Measurements from ENCODE around the gene SMYD3. TPM values are rescaled to one million over a fixed set of nuclear protein-coding genes. Genes with fewer than 3 reads are reported as not detected.

SMYD3 gene
- total and polyA plus RNA-seq, 5 donors from 2014 or later, result 17.7 to 36.6 (median 28.9) TPM

GRCh38 chr1:246293366-246294121 is 213.5 kb downstream of the SMYD3 start:
- Mint-ChIP-seq H3K36me3 (peaks cover 30% of the 10 kb centered on the region), H3K27ac (no peak overlapping the region), H3K4me3 (no peak overlapping the region), H3K9me3 (peaks cover 0 to 1% (median 0%) of the 10 kb centered on the region in 7 donors), H3K27me3 (no peaks in the 10 kb centered on the region), H3K4me1 (peaks cover 0 to 15% (median 4%) of the 10 kb centered on the region in 4 donors)
- ATAC-seq (ENCODE audit: low read depth in 2 of 2) (no peak), DNase-seq (no peak)
- Histone ChIP-seq H3K27ac (ENCODE audit: insufficient read depth, low read length, poor library complexity, severe bottlenecking) (no peak overlapping the region), H3K4me3 (ENCODE audit: low read depth, low read length) (no peak overlapping the region), H3K9me3 (ENCODE audit: control insufficient read depth in 2 of 2, low read length in 2 of 2) (no peaks in the 10 kb centered on the region), H3K4me1 (ENCODE audit: control insufficient read depth, insufficient read depth, low read length, poor library complexity, severe bottlenecking) (no peaks in the 10 kb centered on the region), H3K36me3 (ENCODE audit: control insufficient read depth, insufficient read depth, low read length) (no peaks in the 10 kb centered on the region), H3K27me3 (ENCODE audit: control insufficient read depth, insufficient read depth, low read length) (no peaks in the 10 kb centered on the region)

DNA sequence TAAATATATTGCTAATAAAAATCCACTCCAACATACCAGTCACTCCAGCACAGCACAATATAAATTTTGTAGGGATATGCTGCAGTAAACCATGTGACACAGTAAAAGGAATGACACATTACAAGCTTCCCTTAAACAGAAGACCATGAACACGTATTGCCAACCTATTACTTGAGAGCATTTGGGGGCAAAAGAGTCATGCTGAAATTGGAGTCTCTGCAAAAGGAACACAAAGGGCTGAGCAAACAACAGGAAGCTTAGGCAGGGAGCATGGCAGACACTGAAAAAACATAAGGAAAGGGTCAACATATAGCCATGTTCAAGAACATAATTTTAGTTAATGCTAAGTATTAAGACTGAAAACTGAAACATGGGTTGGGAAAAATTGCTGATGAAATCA is 214.5 kb downstream of the SMYD3 start:
- Mint-ChIP-seq H3K27me3 (no peaks in the 10 kb centered on the region), H3K9me3 (peaks cover 0 to 1% (median 0%) of the 10 kb centered on the region in 7 donors), H3K27ac (no peak overlapping the region), H3K4me1 (peaks cover 0 to 15% (median 3%) of the 10 kb centered on the region in 4 donors), H3K4me3 (no peak overlapping the region), H3K36me3 (peaks cover 30% of the 10 kb centered on the region)
- Histone ChIP-seq H3K27me3 (ENCODE audit: control insufficient read depth, insufficient read depth, low read length) (no peaks in the 10 kb centered on the region), H3K27ac (ENCODE audit: insufficient read depth, low read length, poor library complexity, severe bottlenecking) (no peak overlapping the region), H3K36me3 (ENCODE audit: control insufficient read depth, insufficient read depth, low read length) (no peaks in the 10 kb centered on the region), H3K4me3 (ENCODE audit: low read depth, low read length) (no peak overlapping the region), H3K4me1 (ENCODE audit: control insufficient read depth, insufficient read depth, low read length, poor library complexity, severe bottlenecking) (no peaks in the 10 kb centered on the region), H3K9me3 (ENCODE audit: control insufficient read depth in 2 of 2, low read length in 2 of 2) (no peaks in the 10 kb centered on the region)
- no peak for ATAC-seq (ENCODE audit: low read depth in 2 of 2)
- DNase-seq, result no peak

DNA sequence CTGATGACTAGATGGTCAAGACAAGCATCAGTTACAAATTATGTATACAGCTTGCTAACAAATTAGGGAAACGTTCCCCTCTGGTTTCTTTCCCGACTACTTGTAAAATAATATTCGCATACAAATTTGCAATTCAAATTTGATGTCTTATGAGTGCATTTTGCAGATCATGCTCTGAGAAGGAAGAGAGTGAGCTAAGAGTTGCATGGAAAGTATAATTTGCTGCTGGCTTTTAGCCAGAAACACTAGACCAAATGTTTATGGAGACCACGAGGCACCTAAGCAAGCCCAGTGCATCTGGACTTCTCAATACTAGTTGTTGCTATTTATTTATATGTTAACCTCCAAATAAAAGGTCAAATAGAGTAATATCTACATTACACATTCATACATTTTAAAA is 216.0 kb downstream of the SMYD3 start:
- Histone ChIP-seq H3K4me3 (ENCODE audit: low read depth, low read length) (no peak overlapping the region), H3K4me1 (ENCODE audit: control insufficient read depth, insufficient read depth, low read length, poor library complexity, severe bottlenecking) (no peaks in the 10 kb centered on the region), H3K27ac (ENCODE audit: insufficient read depth, low read length, poor library complexity, severe bottlenecking) (no peak overlapping the region), H3K27me3 (ENCODE audit: control insufficient read depth, insufficient read depth, low read length) (no peaks in the 10 kb centered on the region), H3K9me3 (ENCODE audit: control insufficient read depth in 2 of 2, low read length in 2 of 2) (no peaks in the 10 kb centered on the region), H3K36me3 (ENCODE audit: control insufficient read depth, insufficient read depth, low read length) (no peaks in the 10 kb centered on the region)
- Mint-ChIP-seq H3K4me3 (no peak overlapping the region), H3K27ac (no peak overlapping the region), H3K27me3 (no peaks in the 10 kb centered on the region), H3K36me3 (peaks cover 25% of the 10 kb centered on the region), H3K4me1 (peaks cover 0 to 10% (median 3%) of the 10 kb centered on the region in 4 donors), H3K9me3 (peaks cover 0 to 1% (median 0%) of the 10 kb centered on the region in 7 donors)
- no peak for ATAC-seq (ENCODE audit: low read depth in 2 of 2)
- DNase-seq, result no peak

- Mint-ChIP-seq H3K27ac (peak overlapping the region in 1 of 3 donors; percentile 24), H3K27me3 (no peaks in the 10 kb centered on the region), H3K4me1 (peaks cover 0 to 7% (median 6%) of the 10 kb centered on the region in 4 donors), H3K9me3 (no peaks in the 10 kb centered on the region), H3K36me3 (peaks cover 19% of the 10 kb centered on the region), H3K4me3 (peak overlapping the region in 1 of 4 donors; percentile 20)
- H3K9me3 ChIP-seq (ENCODE audit: control insufficient read depth in 2 of 2, low read length in 2 of 2), result no peaks in the 10 kb centered on the region
- H3K27ac ChIP-seq (ENCODE audit: insufficient read depth, low read length, poor library complexity, severe bottlenecking), result no peak overlapping the region
- no peaks in the 10 kb centered on the region for H3K36me3 ChIP-seq (ENCODE audit: control insufficient read depth, insufficient read depth, low read length)
- ATAC-seq (ENCODE audit: low read depth in 2 of 2), result no peak
- peak overlapping the region; percentile 19 for H3K4me3 ChIP-seq (ENCODE audit: low read depth, low read length)
- no peaks in the 10 kb centered on the region for H3K4me1 ChIP-seq (ENCODE audit: control insufficient read depth, insufficient read depth, low read length, poor library complexity, severe bottlenecking)
- no peaks in the 10 kb centered on the region for H3K27me3 ChIP-seq (ENCODE audit: control insufficient read depth, insufficient read depth, low read length)
- DNase-seq, result peak in 1 of 3 donors; percentile 26
Measured at GRCh38 chr1:246283771-246284410, 223.2 kb downstream of the SMYD3 start.

GRCh38 chr1:246281639-246282038 is 225.4 kb downstream of the SMYD3 start:
- H3K4me1 ChIP-seq (ENCODE audit: control insufficient read depth, insufficient read depth, low read length, poor library complexity, severe bottlenecking), result no peaks in the 10 kb centered on the region
- no peaks in the 10 kb centered on the region for H3K36me3 ChIP-seq (ENCODE audit: control insufficient read depth, insufficient read depth, low read length)
- no peaks in the 10 kb centered on the region for H3K27me3 Mint-ChIP-seq
- peaks cover 0 to 7% (median 6%) of the 10 kb centered on the region in 4 donors for H3K4me1 Mint-ChIP-seq
- H3K27ac ChIP-seq (ENCODE audit: insufficient read depth, low read length, poor library complexity, severe bottlenecking), result no peak overlapping the region
- no peaks in the 10 kb centered on the region for H3K9me3 ChIP-seq (ENCODE audit: control insufficient read depth in 2 of 2, low read length in 2 of 2)
- no peaks in the 10 kb centered on the region for H3K27me3 ChIP-seq (ENCODE audit: control insufficient read depth, insufficient read depth, low read length)
- H3K9me3 Mint-ChIP-seq, result no peaks in the 10 kb centered on the region
- no peak for DNase-seq
- ATAC-seq (ENCODE audit: low read depth in 2 of 2), result no peak
- peaks cover 23% of the 10 kb centered on the region for H3K36me3 Mint-ChIP-seq
- H3K27ac Mint-ChIP-seq, result no peak overlapping the region
- H3K4me3 Mint-ChIP-seq, result no peak overlapping the region
- no peak overlapping the region for H3K4me3 ChIP-seq (ENCODE audit: low read depth, low read length)

DNA sequence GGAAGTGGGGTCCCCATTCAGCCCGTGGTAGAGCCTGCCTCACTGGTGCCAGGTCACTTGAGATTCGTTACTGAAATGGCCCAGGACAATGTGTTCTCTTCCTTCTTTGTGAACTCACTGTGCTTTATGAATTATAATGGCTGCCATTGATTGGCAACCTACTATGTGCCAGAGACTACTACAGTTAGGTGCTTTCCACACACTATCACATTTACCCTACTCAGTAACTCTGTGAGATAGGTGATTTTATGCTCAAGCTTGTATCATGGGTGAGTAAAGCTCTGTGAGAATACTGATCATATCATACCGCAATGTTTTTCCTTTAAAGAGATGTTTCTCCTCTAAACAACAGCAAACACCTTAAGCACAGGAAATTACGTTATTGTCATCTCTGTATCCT is 225.9 kb downstream of the SMYD3 start:
- no peak for DNase-seq
- no peak overlapping the region for H3K4me3 Mint-ChIP-seq
- H3K36me3 Mint-ChIP-seq, result peaks cover 23% of the 10 kb centered on the region
- no peak overlapping the region for H3K4me3 ChIP-seq (ENCODE audit: low read depth, low read length)
- no peaks in the 10 kb centered on the region for H3K36me3 ChIP-seq (ENCODE audit: control insufficient read depth, insufficient read depth, low read length)
- peaks cover 0 to 7% (median 6%) of the 10 kb centered on the region in 4 donors for H3K4me1 Mint-ChIP-seq
- H3K9me3 ChIP-seq (ENCODE audit: control insufficient read depth in 2 of 2, low read length in 2 of 2), result no peaks in the 10 kb centered on the region
- H3K27ac ChIP-seq (ENCODE audit: insufficient read depth, low read length, poor library complexity, severe bottlenecking), result no peak overlapping the region
- H3K27me3 Mint-ChIP-seq, result no peaks in the 10 kb centered on the region
- no peak for ATAC-seq (ENCODE audit: low read depth in 2 of 2)
- H3K27ac Mint-ChIP-seq, result no peak overlapping the region
- H3K9me3 Mint-ChIP-seq, result no peaks in the 10 kb centered on the region
- no peaks in the 10 kb centered on the region for H3K27me3 ChIP-seq (ENCODE audit: control insufficient read depth, insufficient read depth, low read length)
- no peaks in the 10 kb centered on the region for H3K4me1 ChIP-seq (ENCODE audit: control insufficient read depth, insufficient read depth, low read length, poor library complexity, severe bottlenecking)

- Histone ChIP-seq H3K27ac (ENCODE audit: insufficient read depth, low read length, poor library complexity, severe bottlenecking) (no peak overlapping the region), H3K36me3 (ENCODE audit: control insufficient read depth, insufficient read depth, low read length) (no peaks in the 10 kb centered on the region), H3K9me3 (ENCODE audit: control insufficient read depth in 2 of 2, low read length in 2 of 2) (no peaks in the 10 kb centered on the region), H3K4me1 (ENCODE audit: control insufficient read depth, insufficient read depth, low read length, poor library complexity, severe bottlenecking) (no peaks in the 10 kb centered on the region), H3K4me3 (ENCODE audit: low read depth, low read length) (no peak overlapping the region), H3K27me3 (ENCODE audit: control insufficient read depth, insufficient read depth, low read length) (no peaks in the 10 kb centered on the region)
- ATAC-seq (ENCODE audit: low read depth in 2 of 2) (no peak), DNase-seq (peak in 1 of 3 donors; percentile 29)
- H3K36me3 Mint-ChIP-seq, result peaks cover 19% of the 10 kb centered on the region
- peaks cover 0 to 7% (median 6%) of the 10 kb centered on the region in 4 donors for H3K4me1 Mint-ChIP-seq
- peak overlapping the region in 1 of 3 donors; percentile 22 for H3K27ac Mint-ChIP-seq
- H3K9me3 Mint-ChIP-seq, result no peaks in the 10 kb centered on the region
- no peak overlapping the region for H3K4me3 Mint-ChIP-seq
- H3K27me3 Mint-ChIP-seq, result no peaks in the 10 kb centered on the region
Measured at GRCh38 chr1:246280551-246280950, 226.5 kb downstream of the SMYD3 start.

Measured in CD4-positive, CD25-positive, alpha-beta regulatory T cell (primary cell).